ENCODE measurements around the gene NBAS. TPM values are rescaled to one million over a fixed set of nuclear protein-coding genes. Genes with fewer than 3 reads are reported as not detected.

The NBAS gene
- polyA plus RNA-seq, 1 of the 3 experiments (the other 2 are of a cell fraction): 12.0 TPM

DNA sequence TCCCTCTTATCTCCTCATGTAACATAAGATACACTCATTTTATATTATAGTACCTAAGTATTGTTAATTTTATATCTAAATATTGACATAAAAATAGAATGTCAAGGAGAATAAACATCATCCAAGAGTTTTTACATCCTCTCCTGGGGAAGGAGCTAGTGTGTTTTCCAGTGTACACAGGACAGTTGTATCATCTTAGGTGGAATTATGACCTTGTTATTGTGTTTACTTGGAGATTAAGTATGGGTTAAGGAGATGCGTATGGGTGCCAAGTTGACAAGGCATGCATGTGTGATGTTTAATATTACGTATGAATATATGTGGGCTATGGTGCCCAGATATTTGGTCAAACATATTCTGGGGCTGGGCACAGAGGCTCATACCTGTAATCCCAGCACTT, 19.3 kb upstream of the NBAS start (continued):
- TF ChIP-seq, protein P1, sequence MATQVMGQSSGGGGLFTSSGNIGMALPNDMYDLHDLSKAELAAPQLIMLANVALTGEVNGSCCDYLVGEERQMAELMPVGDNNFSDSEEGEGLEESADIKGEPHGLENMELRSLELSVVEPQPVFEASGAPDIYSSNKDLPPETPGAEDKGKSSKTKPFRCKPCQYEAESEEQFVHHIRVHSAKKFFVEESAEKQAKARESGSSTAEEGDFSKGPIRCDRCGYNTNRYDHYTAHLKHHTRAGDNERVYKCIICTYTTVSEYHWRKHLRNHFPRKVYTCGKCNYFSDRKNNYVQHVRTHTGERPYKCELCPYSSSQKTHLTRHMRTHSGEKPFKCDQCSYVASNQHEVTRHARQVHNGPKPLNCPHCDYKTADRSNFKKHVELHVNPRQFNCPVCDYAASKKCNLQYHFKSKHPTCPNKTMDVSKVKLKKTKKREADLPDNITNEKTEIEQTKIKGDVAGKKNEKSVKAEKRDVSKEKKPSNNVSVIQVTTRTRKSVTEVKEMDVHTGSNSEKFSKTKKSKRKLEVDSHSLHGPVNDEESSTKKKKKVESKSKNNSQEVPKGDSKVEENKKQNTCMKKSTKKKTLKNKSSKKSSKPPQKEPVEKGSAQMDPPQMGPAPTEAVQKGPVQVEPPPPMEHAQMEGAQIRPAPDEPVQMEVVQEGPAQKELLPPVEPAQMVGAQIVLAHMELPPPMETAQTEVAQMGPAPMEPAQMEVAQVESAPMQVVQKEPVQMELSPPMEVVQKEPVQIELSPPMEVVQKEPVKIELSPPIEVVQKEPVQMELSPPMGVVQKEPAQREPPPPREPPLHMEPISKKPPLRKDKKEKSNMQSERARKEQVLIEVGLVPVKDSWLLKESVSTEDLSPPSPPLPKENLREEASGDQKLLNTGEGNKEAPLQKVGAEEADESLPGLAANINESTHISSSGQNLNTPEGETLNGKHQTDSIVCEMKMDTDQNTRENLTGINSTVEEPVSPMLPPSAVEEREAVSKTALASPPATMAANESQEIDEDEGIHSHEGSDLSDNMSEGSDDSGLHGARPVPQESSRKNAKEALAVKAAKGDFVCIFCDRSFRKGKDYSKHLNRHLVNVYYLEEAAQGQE (IDR thresholded peaks at IDR 0.05; ENCODE audit: low read depth, low read length): no peak
- no peak for TF ChIP-seq RAD21 (IDR thresholded peaks at IDR 0.05; ENCODE audit: low read length)

DNA sequence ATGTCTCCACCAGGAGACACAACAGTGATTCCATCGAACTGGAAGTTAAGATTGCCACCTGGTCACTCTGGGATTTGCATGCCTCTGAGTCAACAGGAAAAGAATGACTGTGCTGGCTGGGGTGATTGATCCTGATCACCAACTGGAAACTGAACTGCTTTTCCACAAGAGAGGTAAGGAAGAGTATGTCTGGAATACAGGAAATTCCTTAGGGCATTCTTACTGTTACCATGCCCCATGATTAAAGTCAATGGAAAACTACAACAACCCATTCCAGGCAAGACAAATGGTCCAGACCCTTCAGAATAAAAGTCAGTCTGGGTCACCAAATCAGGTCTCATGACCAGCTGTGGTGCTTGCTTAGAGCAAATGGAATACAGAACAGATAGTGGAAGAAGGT, 18.5 kb upstream of the NBAS start:
- no peak for DNase-seq
- ChIA-PET POLR2A (no interaction called here), CTCF (interaction anchor here (0.7 to 5.9 kb wide), 3 partner anchors 33 to 420 kb away, joined by 3 to 29 read pairs (median 3); no protein-coding TSS in a partner anchor)
- H3F3A ChIP-seq (replicated peaks; ENCODE audit: insufficient read depth): no peaks in the 10 kb centered on the region
- H3K79me2 ChIP-seq (ENCODE audit: insufficient read depth): no peaks in the 10 kb centered on the region
- no peaks in the 10 kb centered on the region for H3K9me3 ChIP-seq
- no peaks in the 10 kb centered on the region for H4K20me1 ChIP-seq (ENCODE audit: insufficient read depth)
- no peak for TF ChIP-seq FOSL2 (IDR thresholded peaks at IDR 0.05; ENCODE audit: borderline replicate concordance, low read depth)
- TF ChIP-seq FOXM1 (IDR thresholded peaks at IDR 0.05; ENCODE audit: low read depth): no peak
- TF ChIP-seq JUND (IDR thresholded peaks at IDR 0.05): no peak
- TF ChIP-seq NFIC (IDR thresholded peaks at IDR 0.05; ENCODE audit: borderline replicate concordance): no peak
- no peaks in the 10 kb centered on the region for H3K9me2 ChIP-seq
- no peaks in the 10 kb centered on the region for H3K36me3 ChIP-seq (replicated peaks in 1 of 2; ENCODE audit: control insufficient read depth in 1 of 2, insufficient read depth in 2 of 2, low read length in 1 of 2)
- H3K4me1 ChIP-seq (ENCODE audit: control insufficient read depth in 1 of 2, insufficient read depth in 2 of 2, low read depth in 1 of 2, low read length in 1 of 2): no peaks in the 10 kb centered on the region
- H3K4me2 ChIP-seq: no peak overlapping the region
- no peak overlapping the region for H3K27ac ChIP-seq (ENCODE audit: low read depth in 2 of 2, low read length in 1 of 2)
- 36% methylated on average over 1 of the region's 1 CpG for WGBS (ENCODE audit: low lambda C conversion rate)
- H3K4me3 ChIP-seq (ENCODE audit: low read depth in 2 of 2, low read length in 1 of 2): no peak overlapping the region
- 0 out of 2 replicates have a peak overlapping the region, but pooled peaks have one; percentile 19 for H2AFZ ChIP-seq (ENCODE audit: low read depth)
- H3K9ac ChIP-seq: no peak overlapping the region
- no peaks in the 10 kb centered on the region for H3K27me3 ChIP-seq (ENCODE audit: insufficient read depth)

DNA sequence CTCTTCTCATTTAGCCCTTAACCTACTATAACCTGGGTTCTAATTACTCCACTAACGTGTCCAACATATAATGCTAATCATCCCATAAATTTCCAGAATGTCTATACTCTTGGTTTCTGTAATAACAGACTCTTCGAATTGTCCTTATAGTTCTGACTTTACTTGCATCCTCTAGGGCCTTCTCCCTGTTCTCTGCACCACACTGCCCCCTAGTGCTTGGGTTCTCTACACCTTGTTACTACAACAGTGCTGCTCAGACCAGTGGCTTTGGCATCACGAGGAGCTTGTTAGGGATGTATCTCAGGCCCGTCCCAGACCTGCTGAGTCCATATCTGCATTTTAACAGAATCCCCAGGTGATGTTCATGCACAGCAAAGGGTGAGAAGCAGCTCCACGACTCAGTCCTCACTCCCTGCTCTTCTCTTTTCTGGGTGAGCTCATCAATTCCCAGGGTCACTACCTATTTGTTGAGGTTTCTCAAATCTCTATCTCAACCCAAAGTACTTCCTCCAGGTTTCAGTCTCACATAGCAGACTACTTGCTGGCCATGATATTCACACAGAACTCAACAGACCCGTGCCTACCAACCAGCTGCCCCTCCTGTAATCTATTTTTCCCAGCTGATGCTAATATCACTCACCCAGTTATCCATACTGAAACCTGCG, 16.1 kb upstream of the NBAS start:
- no peaks in the 10 kb centered on the region for H3F3A ChIP-seq (replicated peaks; ENCODE audit: insufficient read depth)
- H2AFZ ChIP-seq (ENCODE audit: low read depth): no peak overlapping the region
- H3K9me3 ChIP-seq: no peaks in the 10 kb centered on the region
- no peaks in the 10 kb centered on the region for H3K27me3 ChIP-seq (ENCODE audit: insufficient read depth)
- TF ChIP-seq SMC3 (IDR thresholded peaks at IDR 0.05; ENCODE audit: low read depth, low read length) (peak; percentile 85), RAD21 (IDR thresholded peaks at IDR 0.05; ENCODE audit: low read length) (peak; percentile 100), YY1 (IDR thresholded peaks at IDR 0.05; ENCODE audit: low read depth) (no peak), RCOR1 (IDR thresholded peaks at IDR 0.05; ENCODE audit: low read length) (0 out of 2 replicates have a peak, but pooled peaks have one; percentile 30), RFX5 (IDR thresholded peaks at IDR 0.05; ENCODE audit: low read length) (peak; percentile 48; the same call in 1 of the 2 replicates), FOXJ3 (CRISPR knock-in tag; IDR thresholded peaks at IDR 0.05) (no peak)
- TF ChIP-seq, protein P2, sequence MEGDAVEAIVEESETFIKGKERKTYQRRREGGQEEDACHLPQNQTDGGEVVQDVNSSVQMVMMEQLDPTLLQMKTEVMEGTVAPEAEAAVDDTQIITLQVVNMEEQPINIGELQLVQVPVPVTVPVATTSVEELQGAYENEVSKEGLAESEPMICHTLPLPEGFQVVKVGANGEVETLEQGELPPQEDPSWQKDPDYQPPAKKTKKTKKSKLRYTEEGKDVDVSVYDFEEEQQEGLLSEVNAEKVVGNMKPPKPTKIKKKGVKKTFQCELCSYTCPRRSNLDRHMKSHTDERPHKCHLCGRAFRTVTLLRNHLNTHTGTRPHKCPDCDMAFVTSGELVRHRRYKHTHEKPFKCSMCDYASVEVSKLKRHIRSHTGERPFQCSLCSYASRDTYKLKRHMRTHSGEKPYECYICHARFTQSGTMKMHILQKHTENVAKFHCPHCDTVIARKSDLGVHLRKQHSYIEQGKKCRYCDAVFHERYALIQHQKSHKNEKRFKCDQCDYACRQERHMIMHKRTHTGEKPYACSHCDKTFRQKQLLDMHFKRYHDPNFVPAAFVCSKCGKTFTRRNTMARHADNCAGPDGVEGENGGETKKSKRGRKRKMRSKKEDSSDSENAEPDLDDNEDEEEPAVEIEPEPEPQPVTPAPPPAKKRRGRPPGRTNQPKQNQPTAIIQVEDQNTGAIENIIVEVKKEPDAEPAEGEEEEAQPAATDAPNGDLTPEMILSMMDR (IDR thresholded peaks at IDR 0.05): peak; percentile 95
- no peaks in the 10 kb centered on the region for H3K79me2 ChIP-seq (ENCODE audit: insufficient read depth)
- WGBS (ENCODE audit: low lambda C conversion rate): 16% methylated on average over 7 of the region's 7 CpGs
- peak; percentile 73 for DNase-seq
- H3K4me3 ChIP-seq (ENCODE audit: low read depth in 2 of 2, low read length in 1 of 2): no peak overlapping the region
- no peak overlapping the region for H3K4me2 ChIP-seq
- ChIA-PET CTCF (interaction anchor here (0.5 to 5.9 kb wide), 106 partner anchors 10 to 1995 kb away, joined by 3 to 98 read pairs (median 4); partner anchors contain the start of genes DDX1, LRATD1 and NBAS), POLR2A (interaction anchor here (0.6 kb wide), 1 partner anchor 12 kb away, joined by 3 read pairs; no protein-coding TSS in a partner anchor)
- H3K4me1 ChIP-seq (ENCODE audit: control insufficient read depth in 1 of 2, insufficient read depth in 2 of 2, low read depth in 1 of 2, low read length in 1 of 2): no peaks in the 10 kb centered on the region
- H3K9me2 ChIP-seq: no peaks in the 10 kb centered on the region
- H3K36me3 ChIP-seq (replicated peaks in 1 of 2; ENCODE audit: control insufficient read depth in 1 of 2, insufficient read depth in 2 of 2, low read length in 1 of 2): no peaks in the 10 kb centered on the region
- no peak overlapping the region for H3K27ac ChIP-seq (ENCODE audit: low read depth in 2 of 2, low read length in 1 of 2)
- no peak overlapping the region for H3K9ac ChIP-seq
- no peaks in the 10 kb centered on the region for H4K20me1 ChIP-seq (ENCODE audit: insufficient read depth)

All from SK-N-SH (cell line).